Mesenchymal stem cell (in vitro differentiated cells and primary cell): ENCODE data around the gene SERP2.

Source experiments
- DNase-seq: peaks from one replicate; pipeline ENCODE4 v3.0.0-alpha.2; 2013
- H2AFZ ChIP-seq: one replicate; pipeline ENCODE4 v1.6.1; 2013; ENCODE audit warnings: low read depth, mild to moderate bottlenecking, control low read depth, inconsistent platforms, low read length, moderate library complexity
- H2AK5ac ChIP-seq: 2 replicates; pipeline ENCODE4 v1.6.1; 2013; ENCODE audit warnings: low read length, moderate library complexity, mild to moderate bottlenecking, inconsistent platforms; ENCODE audit not compliant: severe bottlenecking
- H2BK120ac ChIP-seq: one replicate; pipeline ENCODE4 v1.6.1; 2013; ENCODE audit warnings: low read depth, mild to moderate bottlenecking, inconsistent platforms, low read length, moderate library complexity
- H2BK12ac ChIP-seq, 2 experiments: one replicate each; pipeline ENCODE4 v1.6.1; 2013; ENCODE audit warnings: inconsistent platforms in 2 of 2, low read length in 2 of 2, mild to moderate bottlenecking in 2 of 2, moderate library complexity in 2 of 2, control low read depth in 1 of 2
- H2BK15ac ChIP-seq: one replicate; pipeline ENCODE4 v1.6.1; 2013; ENCODE audit warnings: mild to moderate bottlenecking, low read depth, inconsistent platforms; ENCODE audit not compliant: poor library complexity, severe bottlenecking
- H2BK5ac ChIP-seq: 2 replicates; pipeline ENCODE4 v1.6.1; 2013; ENCODE audit warnings: low read depth, mild to moderate bottlenecking, low read length, control low read depth, inconsistent platforms; ENCODE audit not compliant: poor library complexity, severe bottlenecking
- H3K14ac ChIP-seq, 2 experiments: one replicate each; pipeline ENCODE4 v1.6.1; 2013; ENCODE audit warnings: inconsistent platforms in 2 of 2, low read length in 2 of 2, control low read depth in 1 of 2, mild to moderate bottlenecking in 1 of 2, moderate library complexity in 1 of 2
- H3K18ac ChIP-seq, 2 experiments: one replicate each; pipeline ENCODE4 v1.6.1; 2013; ENCODE audit warnings: inconsistent platforms in 2 of 2, low read length in 2 of 2, control low read depth in 1 of 2, low read depth in 1 of 2, mild to moderate bottlenecking in 1 of 2
- H3K23ac ChIP-seq, 2 experiments: one replicate each; pipeline ENCODE4 v1.6.1; 2013; ENCODE audit warnings: inconsistent platforms in 2 of 2, low read length in 2 of 2, mild to moderate bottlenecking in 2 of 2, moderate library complexity in 2 of 2, control low read depth in 1 of 2
- H3K27ac ChIP-seq: 2 replicates; pipeline ENCODE4 v1.5.1; 2013; ENCODE audit warnings: mild to moderate bottlenecking, moderate library complexity, low read length, control low read depth, inconsistent platforms; ENCODE audit not compliant: poor library complexity, severe bottlenecking
- H3K27me3 ChIP-seq, 2 experiments: 2 replicates each; pipeline versions ENCODE4 v1.6.1 to v1.7.0; 2013; ENCODE audit warnings: low read length in 2 of 2, mild to moderate bottlenecking in 2 of 2, moderate library complexity in 2 of 2, control low read depth in 1 of 2, inconsistent platforms in 1 of 2; ENCODE audit not compliant: control insufficient read depth in 1 of 2, insufficient read depth in 1 of 2
- H3K36me3 ChIP-seq, 2 experiments: 2 replicates each; pipeline versions ENCODE4 v1.6.1 to v1.7.0; 2013; ENCODE audit warnings: low read length in 2 of 2, control low read depth in 1 of 2, inconsistent platforms in 1 of 2, low read depth in 1 of 2, mild to moderate bottlenecking in 1 of 2; ENCODE audit not compliant: insufficient read depth in 2 of 2, control insufficient read depth in 1 of 2
- H3K4ac ChIP-seq, 2 experiments: one replicate each; pipeline ENCODE4 v1.6.1; 2013; ENCODE audit warnings: inconsistent platforms in 2 of 2, low read length in 2 of 2, mild to moderate bottlenecking in 2 of 2, moderate library complexity in 2 of 2, control low read depth in 1 of 2, low read depth in 1 of 2
- H3K4me1 ChIP-seq: 2 replicates; pipeline ENCODE4 v1.6.1; 2013; ENCODE audit warnings: low read depth, low read length, control low read depth; ENCODE audit not compliant: control insufficient read depth, insufficient read depth
- H3K4me2 ChIP-seq: 2 replicates; pipeline ENCODE4 v1.6.1; 2013; ENCODE audit warnings: low read length, mild to moderate bottlenecking, inconsistent platforms; ENCODE audit not compliant: poor library complexity, severe bottlenecking
- H3K4me3 ChIP-seq, 2 experiments: 2 replicates each; pipeline versions ENCODE4 v1.5.1 to v1.7.0; 2013; ENCODE audit warnings: low read length in 2 of 2, mild to moderate bottlenecking in 2 of 2, control low read depth in 1 of 2, low read depth in 1 of 2; ENCODE audit not compliant: insufficient read depth in 1 of 2
- H3K79me1 ChIP-seq: replicated peaks from 2 replicates; pipeline ENCODE4 v1.6.1; 2013; ENCODE audit warnings: mild to moderate bottlenecking, control low read depth, low read length, inconsistent platforms; ENCODE audit not compliant: poor library complexity, severe bottlenecking
- H3K9ac ChIP-seq: 2 replicates; pipeline ENCODE4 v1.7.0; 2013; ENCODE audit warnings: mild to moderate bottlenecking, low read length, moderate library complexity
- H3K9me3 ChIP-seq: 2 replicates; pipeline ENCODE4 v1.7.0; 2013; ENCODE audit warnings: mild to moderate bottlenecking, low read length; ENCODE audit not compliant: control insufficient read depth
- H4K8ac ChIP-seq: one replicate; pipeline ENCODE4 v1.6.1; 2013; ENCODE audit warnings: inconsistent platforms, mild to moderate bottlenecking, low read length, moderate library complexity
- H4K91ac ChIP-seq: one replicate; pipeline ENCODE4 v1.6.1; 2013; ENCODE audit warnings: mild to moderate bottlenecking, low read length, inconsistent platforms
- WGBS: methylation state at CpG from one replicate; pipeline ENCODE4 v1.1.7; 2013; ENCODE audit warnings: mixed read lengths; 5-methylcytosine and 5-hydroxymethylcytosine counted together

The SERP2 gene

GRCh38 chr13:44413095-44413494 lies 39.5 kb downstream of the SERP2 start:
- Histone ChIP-seq H3K4ac (no peak overlapping the region), H3K27me3 (peaks cover 0 to 33% of the 10 kb centered on the region in 2 experiments), H3K23ac (no peak overlapping the region), H4K91ac (no peak overlapping the region), H3K9ac (no peak overlapping the region), H2BK15ac (no peak overlapping the region), H2BK12ac (no peak overlapping the region), H2BK120ac (no peak overlapping the region), H4K8ac (no peak overlapping the region), H3K79me1 (no peaks in the 10 kb centered on the region), H3K27ac (no peak overlapping the region), H3K9me3 (no peaks in the 10 kb centered on the region), H3K4me2 (no peak overlapping the region), H2AK5ac (no peak overlapping the region), H3K4me3 (no peak overlapping the region), H3K14ac (no peak overlapping the region), H3K18ac (no peak overlapping the region), H2AFZ (no peak overlapping the region), H2BK5ac (no peak overlapping the region), H3K4me1 (peaks cover 11% of the 10 kb centered on the region), H3K36me3 (no peaks in the 10 kb centered on the region)
- DNase-seq: no peak
- WGBS: 90% methylated on average over 12 of the region's 13 CpGs

GRCh38 chr13:44414716-44415115 lies 41.1 kb downstream of the SERP2 start:
- Histone ChIP-seq H4K91ac (no peak overlapping the region), H3K4me3 (no peak overlapping the region), H3K9ac (no peak overlapping the region), H3K14ac (no peak overlapping the region), H2BK120ac (no peak overlapping the region), H4K8ac (no peak overlapping the region), H3K27ac (no peak overlapping the region), H3K18ac (no peak overlapping the region), H2BK15ac (no peak overlapping the region), H3K79me1 (no peaks in the 10 kb centered on the region), H3K4me2 (no peak overlapping the region), H2AFZ (no peak overlapping the region), H2BK5ac (no peak overlapping the region), H2BK12ac (no peak overlapping the region), H3K4me1 (peaks cover 8% of the 10 kb centered on the region), H3K36me3 (no peaks in the 10 kb centered on the region), H2AK5ac (no peak overlapping the region), H3K4ac (no peak overlapping the region), H3K23ac (no peak overlapping the region), H3K9me3 (no peaks in the 10 kb centered on the region), H3K27me3 (peaks cover 0 to 25% of the 10 kb centered on the region in 2 experiments)
- no peak for DNase-seq
- WGBS: 97% methylated on average over 26 of the region's 26 CpGs

DNA sequence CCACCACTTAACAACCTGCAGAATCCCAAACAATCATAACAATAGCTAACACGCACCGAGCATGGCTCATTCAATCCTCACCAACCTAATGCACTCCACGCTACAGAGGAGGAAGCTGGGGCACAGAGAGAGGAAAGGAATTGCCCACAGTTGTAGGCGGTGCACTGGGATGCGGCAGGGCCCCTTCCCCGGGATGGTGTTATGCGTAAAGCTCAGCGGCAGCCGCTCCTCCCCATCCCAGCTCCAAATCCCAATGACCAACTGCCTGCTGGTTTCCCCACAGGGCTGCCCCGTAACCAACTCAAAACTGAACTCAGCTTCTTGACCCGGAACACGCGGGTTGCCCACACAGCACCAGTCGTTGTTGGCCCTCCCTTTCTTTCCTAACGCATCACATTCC lies 42.2 kb downstream of the SERP2 start:
- Histone ChIP-seq H2AFZ (no peak overlapping the region), H3K18ac (no peak overlapping the region), H3K4me2 (no peak overlapping the region), H3K14ac (no peak overlapping the region), H3K4me3 (no peak overlapping the region), H3K23ac (no peak overlapping the region), H3K4ac (no peak overlapping the region), H2BK15ac (no peak overlapping the region), H3K79me1 (no peaks in the 10 kb centered on the region), H3K36me3 (no peaks in the 10 kb centered on the region), H4K8ac (no peak overlapping the region), H3K27me3 (peaks cover 0 to 21% of the 10 kb centered on the region in 2 experiments), H2AK5ac (no peak overlapping the region), H3K9me3 (no peaks in the 10 kb centered on the region), H3K27ac (no peak overlapping the region), H2BK12ac (no peak overlapping the region), H3K4me1 (peaks cover 12% of the 10 kb centered on the region), H2BK5ac (no peak overlapping the region), H3K9ac (no peak overlapping the region), H2BK120ac (no peak overlapping the region), H4K91ac (no peak overlapping the region)
- DNase-seq: no peak
- WGBS: 89% methylated on average over 15 of the region's 15 CpGs

DNA sequence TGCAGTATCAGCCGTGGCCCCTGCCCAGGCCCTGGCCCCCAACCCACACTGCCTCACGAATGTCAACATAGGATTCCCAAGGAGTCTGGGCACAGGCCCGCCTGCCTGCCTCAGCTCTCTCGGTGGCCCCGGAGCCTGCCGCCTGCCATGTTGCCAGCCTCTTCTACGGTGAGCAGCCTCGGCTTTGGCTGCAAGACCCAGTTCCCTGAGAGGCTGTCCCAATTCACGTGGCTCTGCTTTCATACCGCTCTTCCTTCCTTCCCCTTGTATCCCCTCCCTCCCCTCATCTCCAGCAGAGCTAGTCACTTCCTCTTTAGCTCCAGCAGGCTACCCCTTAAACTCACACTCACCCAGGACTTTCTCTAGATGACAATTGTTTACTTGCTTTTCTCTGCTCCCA lies 42.7 kb downstream of the SERP2 start:
- H2BK15ac ChIP-seq: no peak overlapping the region
- peak overlapping the region in 1 of 2 experiments; percentile 15 for H3K4ac ChIP-seq
- no peaks in the 10 kb centered on the region for H3K79me1 ChIP-seq
- no peak overlapping the region for H4K8ac ChIP-seq
- no peak for DNase-seq
- H3K9ac ChIP-seq: no peak overlapping the region
- no peak overlapping the region for H2AK5ac ChIP-seq
- no peak overlapping the region for H2BK5ac ChIP-seq
- H3K18ac ChIP-seq: peak overlapping the region in 1 of 2 experiments; percentile 38
- H3K27me3 ChIP-seq: peaks cover 0 to 22% of the 10 kb centered on the region in 2 experiments
- WGBS: 81% methylated on average over 10 of the region's 10 CpGs
- H3K4me2 ChIP-seq: no peak overlapping the region
- no peak overlapping the region for H3K4me3 ChIP-seq
- no peak overlapping the region for H4K91ac ChIP-seq
- peak overlapping the region in 1 of 2 experiments; percentile 26 for H3K14ac ChIP-seq
- H3K27ac ChIP-seq: no peak overlapping the region
- H2BK12ac ChIP-seq: no peak overlapping the region
- H3K9me3 ChIP-seq: no peaks in the 10 kb centered on the region
- H3K23ac ChIP-seq: no peak overlapping the region
- H3K4me1 ChIP-seq: peaks cover 14% of the 10 kb centered on the region
- H3K36me3 ChIP-seq: no peaks in the 10 kb centered on the region
- H2BK120ac ChIP-seq: no peak overlapping the region
- no peak overlapping the region for H2AFZ ChIP-seq
